Bone marrow (tissue), 2 donors: ENCODE results near the gene DCPS.
"Not testable (repeated sequence)": the region's sequence is repeated elsewhere in the genome, so short reads cannot be mapped to it uniquely, and the experiment has no call there.

Source experiments
- DNase-seq, 2 donors: peaks; one replicate each; lab custom pipeline; 2025; lab: John Stamatoyannopoulos, UW

Gene DCPS

GRCh38 chr11:126361400-126361799, 57.5 kb downstream of the DCPS start:
- no peak for DNase-seq

GRCh38 chr11:126362879-126363655, 59.2 kb downstream of the DCPS start:
- no peak for DNase-seq

GRCh38 chr11:126363706-126364248, 59.9 kb downstream of the DCPS start:
- DNase-seq: no peak

- not testable (repeated sequence) for DNase-seq
Measured at GRCh38 chr11:126364735-126365134, 60.9 kb downstream of the DCPS start.

GRCh38 chr11:126365508-126365907, 61.6 kb downstream of the DCPS start:
- DNase-seq: not testable (repeated sequence)

- DNase-seq: peak in 1 of 2 donors; percentile 20
Measured at GRCh38 chr11:126366064-126366822, 62.4 kb downstream of the DCPS start.

- DNase-seq: not testable (repeated sequence)
Measured at GRCh38 chr11:126366823-126367654, 63.2 kb downstream of the DCPS start.

- not testable (repeated sequence) for DNase-seq
Measured at GRCh38 chr11:126367806-126368205, 63.9 kb downstream of the DCPS start.

- peak in 1 of 2 donors; percentile 48 for DNase-seq
Measured at GRCh38 chr11:126368336-126369119, 64.7 kb downstream of the DCPS start.

GRCh38 chr11:126370016-126370415, 66.2 kb downstream of the DCPS start:
- no peak for DNase-seq

GRCh38 chr11:126371595-126371994, 67.7 kb downstream of the DCPS start:
- DNase-seq: no peak

- DNase-seq: not testable (repeated sequence)
Measured at GRCh38 chr11:126373389-126374066, 69.7 kb downstream of the DCPS start.

GRCh38 chr11:126374562-126375300, 70.9 kb downstream of the DCPS start:
- DNase-seq: not testable (repeated sequence)

GRCh38 chr11:126375726-126376125, 71.9 kb downstream of the DCPS start:
- DNase-seq: no peak

GRCh38 chr11:126378763-126379162, 74.9 kb downstream of the DCPS start:
- no peak for DNase-seq

GRCh38 chr11:126380909-126381308, 77.0 kb downstream of the DCPS start:
- DNase-seq: no peak

GRCh38 chr11:126381960-126382359, 78.1 kb downstream of the DCPS start:
- DNase-seq: not testable (repeated sequence)

- DNase-seq: not testable (repeated sequence)
Measured at GRCh38 chr11:126382641-126383040, 78.8 kb downstream of the DCPS start.
